ENCODE measurements around the gene AWAT2.

- TF ChIP-seq, protein P1, sequence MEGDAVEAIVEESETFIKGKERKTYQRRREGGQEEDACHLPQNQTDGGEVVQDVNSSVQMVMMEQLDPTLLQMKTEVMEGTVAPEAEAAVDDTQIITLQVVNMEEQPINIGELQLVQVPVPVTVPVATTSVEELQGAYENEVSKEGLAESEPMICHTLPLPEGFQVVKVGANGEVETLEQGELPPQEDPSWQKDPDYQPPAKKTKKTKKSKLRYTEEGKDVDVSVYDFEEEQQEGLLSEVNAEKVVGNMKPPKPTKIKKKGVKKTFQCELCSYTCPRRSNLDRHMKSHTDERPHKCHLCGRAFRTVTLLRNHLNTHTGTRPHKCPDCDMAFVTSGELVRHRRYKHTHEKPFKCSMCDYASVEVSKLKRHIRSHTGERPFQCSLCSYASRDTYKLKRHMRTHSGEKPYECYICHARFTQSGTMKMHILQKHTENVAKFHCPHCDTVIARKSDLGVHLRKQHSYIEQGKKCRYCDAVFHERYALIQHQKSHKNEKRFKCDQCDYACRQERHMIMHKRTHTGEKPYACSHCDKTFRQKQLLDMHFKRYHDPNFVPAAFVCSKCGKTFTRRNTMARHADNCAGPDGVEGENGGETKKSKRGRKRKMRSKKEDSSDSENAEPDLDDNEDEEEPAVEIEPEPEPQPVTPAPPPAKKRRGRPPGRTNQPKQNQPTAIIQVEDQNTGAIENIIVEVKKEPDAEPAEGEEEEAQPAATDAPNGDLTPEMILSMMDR (IDR thresholded peaks at IDR 0.05), result no peak
- no peak for TF ChIP-seq EZH2 (IDR thresholded peaks at IDR 0.05; ENCODE audit: borderline replicate concordance, insufficient read depth, low read depth, low read length, poor library complexity, severe bottlenecking)
Measured at GRCh38 chrX:70049925-70050324, at the start of gene AWAT2.
